NCI-H774 (cell line): ENCODE measurements around the gene COMMD8.

Experiments
- DNase-seq: peaks from one replicate; lab custom pipeline; 2025; lab: John Stamatoyannopoulos, UW

The COMMD8 gene

GRCh38 chr4:47471591-47471990 lies 8.1 kb upstream of the COMMD8 start:
- no peak for DNase-seq

GRCh38 chr4:47471064-47471463 lies 7.6 kb upstream of the COMMD8 start:
- no peak for DNase-seq

GRCh38 chr4:47469951-47470350 lies 6.4 kb upstream of the COMMD8 start:
- no peak for DNase-seq

GRCh38 chr4:47468706-47469365 lies 5.3 kb upstream of the COMMD8 start:
- no peak for DNase-seq

GRCh38 chr4:47466056-47466785 lies 2.7 kb upstream of the COMMD8 start:
- DNase-seq, result no peak

- no peak for DNase-seq
Measured at GRCh38 chr4:47465004-47465403, 1.5 kb upstream of the COMMD8 start.

GRCh38 chr4:47462799-47463234 lies 685 bp downstream of the COMMD8 start:
- DNase-seq, result no peak

GRCh38 chr4:47451657-47452056 lies 11.8 kb downstream of the COMMD8 start:
- no peak for DNase-seq

- no peak for DNase-seq
Measured at GRCh38 chr4:47444031-47444430, 19.5 kb downstream of the COMMD8 start.

- DNase-seq, result no peak
Measured at GRCh38 chr4:47442980-47443379, 20.5 kb downstream of the COMMD8 start.

GRCh38 chr4:47434931-47435330 lies 28.6 kb downstream of the COMMD8 start:
- DNase-seq, result no peak

- DNase-seq, result no peak
Measured at GRCh38 chr4:47432749-47433148, 30.8 kb downstream of the COMMD8 start.

- DNase-seq, result no peak
Measured at GRCh38 chr4:47427935-47428334, 35.6 kb downstream of the COMMD8 start.

- DNase-seq, result no peak
Measured at GRCh38 chr4:47425628-47426027, 37.9 kb downstream of the COMMD8 start.

- DNase-seq, result no peak
Measured at GRCh38 chr4:47419296-47419695, 44.2 kb downstream of the COMMD8 start.

GRCh38 chr4:47418147-47418546 lies 45.4 kb downstream of the COMMD8 start:
- DNase-seq, result no peak

GRCh38 chr4:47415719-47416118 lies 47.8 kb downstream of the COMMD8 start:
- DNase-seq, result no peak

GRCh38 chr4:47413521-47413920 lies 50.0 kb downstream of the COMMD8 start:
- no peak for DNase-seq

- DNase-seq, result no peak
Measured at GRCh38 chr4:47410271-47410670, 53.2 kb downstream of the COMMD8 start.

- DNase-seq, result no peak
Measured at GRCh38 chr4:47406408-47406807, 57.1 kb downstream of the COMMD8 start.
